Thyroid gland (tissue), 4 donors: ENCODE data around the gene TRRAP. TPM values are rescaled to one million over a fixed set of nuclear protein-coding genes. Genes with fewer than 3 reads are reported as not detected.
"Not testable (repeated sequence)": the region's sequence is repeated elsewhere in the genome, so short reads cannot be mapped to it uniquely, and the experiment has no call there.

Experiments used
- DNase-seq, 2 donors: peaks; one replicate each; pipeline ENCODE4 v3.0.0-alpha.2; 2019
- H3K27ac ChIP-seq, 3 donors: fragments of 200-600 bp; sonication (generic); 1 replicate in 2 of 3; 2 replicates in 1 of 3; pipeline ENCODE4 v1.5.1; 2016 to 2019; ENCODE audit warnings: mild to moderate bottlenecking in 1 of 3, moderate library complexity in 1 of 3
- H3K27me3 ChIP-seq: fragments of 200-600 bp; sonication (generic); one replicate; pipeline ENCODE4 v1.5.1; 2019
- H3K36me3 ChIP-seq, 2 donors: fragments of 200-600 bp; sonication (generic); one replicate each; pipeline ENCODE4 v1.5.1; 2016 to 2019
- H3K4me1 ChIP-seq, 2 donors: fragments of 200-600 bp; sonication (generic); one replicate each; pipeline ENCODE4 v1.5.1; 2017 to 2019
- H3K4me3 ChIP-seq, 3 donors: fragments of 200-600 bp; sonication (generic); replicated peaks in 1 of 3; 1 replicate in 2 of 3; 2 replicates in 1 of 3; pipeline ENCODE4 v1.5.1; 2016; ENCODE audit warnings: mild to moderate bottlenecking in 1 of 3
- H3K9me3 ChIP-seq: fragments of 200-600 bp; sonication (generic); one replicate; pipeline ENCODE4 v1.5.1; 2017
- POLR2A ChIP-seq, 2 donors: fragments of 450-650 bp; IDR thresholded peaks; one replicate each; pipeline ENCODE4 v1.6.1; 2017; ENCODE audit warnings: antibody characterized with exemption in 2 of 2, mild to moderate bottlenecking in 2 of 2, moderate library complexity in 1 of 2
- whole genome bisulfite sequencing, 2 donors: methylation state at CpG; one replicate each; pipeline ENCODE4 v1.1.5; 2017; 5-methylcytosine and 5-hydroxymethylcytosine counted together
- intact Hi-C: fragments of 100-400 bp; cut with DNase I; formaldehyde crosslinking; loops from one replicate; pipeline ENCODE4 v1.15.1; 2023
- total RNA-seq, 4 donors: library from RNA; depleted of rRNA; stranded (reverse); fragments of >200 nt; gene quantifications; one replicate each; pipeline ENCODE4 v1.2.3, GENCODE V29; 2016
- TF ChIP-seq, protein P1 (sequence below), 6 experiments: fragments of 200-600 bp in 3 of 6; fragments of 450-650 bp in 3 of 6; sonication (generic) in 3 of 6; IDR thresholded peaks; one replicate each; pipeline ENCODE4 v1.5.1; 2016 to 2019; ENCODE audit warnings: antibody characterized with exemption in 6 of 6, mild to moderate bottlenecking in 2 of 6, inconsistent platforms in 1 of 6, moderate library complexity in 1 of 6

TRRAP gene
- total RNA-seq, 4 donors from 2014 or later = 43.5 to 72.6 (median 52.2) TPM

GRCh38 chr7:98870121-98870651 lies 8.1 kb upstream of the TRRAP start:
- no peak overlapping the region for H3K27ac ChIP-seq
- H3K4me1 ChIP-seq = peaks cover 0 to 10% of the 10 kb centered on the region in 2 donors
- TF ChIP-seq, protein P1, sequence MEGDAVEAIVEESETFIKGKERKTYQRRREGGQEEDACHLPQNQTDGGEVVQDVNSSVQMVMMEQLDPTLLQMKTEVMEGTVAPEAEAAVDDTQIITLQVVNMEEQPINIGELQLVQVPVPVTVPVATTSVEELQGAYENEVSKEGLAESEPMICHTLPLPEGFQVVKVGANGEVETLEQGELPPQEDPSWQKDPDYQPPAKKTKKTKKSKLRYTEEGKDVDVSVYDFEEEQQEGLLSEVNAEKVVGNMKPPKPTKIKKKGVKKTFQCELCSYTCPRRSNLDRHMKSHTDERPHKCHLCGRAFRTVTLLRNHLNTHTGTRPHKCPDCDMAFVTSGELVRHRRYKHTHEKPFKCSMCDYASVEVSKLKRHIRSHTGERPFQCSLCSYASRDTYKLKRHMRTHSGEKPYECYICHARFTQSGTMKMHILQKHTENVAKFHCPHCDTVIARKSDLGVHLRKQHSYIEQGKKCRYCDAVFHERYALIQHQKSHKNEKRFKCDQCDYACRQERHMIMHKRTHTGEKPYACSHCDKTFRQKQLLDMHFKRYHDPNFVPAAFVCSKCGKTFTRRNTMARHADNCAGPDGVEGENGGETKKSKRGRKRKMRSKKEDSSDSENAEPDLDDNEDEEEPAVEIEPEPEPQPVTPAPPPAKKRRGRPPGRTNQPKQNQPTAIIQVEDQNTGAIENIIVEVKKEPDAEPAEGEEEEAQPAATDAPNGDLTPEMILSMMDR (IDR thresholded peaks at IDR 0.05) = no peak
- TF ChIP-seq POLR2A (IDR thresholded peaks at IDR 0.05) = no peak
- peak; percentile 21 to 26 for DNase-seq
- intact Hi-C loops = no loop called here
- H3K4me3 ChIP-seq = peak overlapping the region in 1 of 3 donors; percentile 9
- H3K27me3 ChIP-seq = no peaks in the 10 kb centered on the region
- no peaks in the 10 kb centered on the region for H3K36me3 ChIP-seq
- no peaks in the 10 kb centered on the region for H3K9me3 ChIP-seq
- 1 to 2% methylated on average over 28 to 33 of the region's 35 CpGs for whole genome bisulfite sequencing, 2 donors

DNA sequence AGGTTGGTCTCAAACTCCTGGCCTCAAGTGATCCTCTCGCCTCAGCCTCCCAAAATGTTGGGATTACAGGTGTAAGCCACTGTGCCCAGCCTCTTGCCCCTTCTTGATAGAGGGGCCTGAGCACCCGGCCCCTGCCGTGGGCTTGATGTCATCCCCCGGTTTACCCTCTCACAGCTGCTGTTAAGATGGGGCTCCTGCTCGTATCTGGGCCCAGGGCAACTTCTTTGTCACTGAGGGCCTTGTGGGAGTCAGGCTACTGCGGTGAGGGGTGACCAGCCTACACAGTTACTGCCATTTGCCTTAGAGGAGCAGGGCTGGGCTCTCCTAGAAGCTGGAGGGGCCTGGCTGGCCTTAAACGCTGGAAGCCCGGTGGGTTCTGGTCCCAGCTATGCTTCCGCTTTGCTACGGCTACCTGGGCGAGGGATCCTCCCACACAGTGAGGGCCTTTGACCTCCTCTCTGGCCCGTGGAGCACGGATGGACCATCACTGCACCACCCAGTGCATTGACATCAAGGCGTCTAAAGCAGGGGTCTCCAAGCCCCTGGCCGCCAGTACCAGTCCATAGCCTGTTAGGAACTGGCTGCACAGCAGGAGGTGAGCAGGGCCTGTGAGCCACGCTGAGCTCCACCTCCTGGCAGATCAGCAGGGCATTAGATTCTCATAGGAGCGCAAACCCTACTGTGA lies 7.4 kb upstream of the TRRAP start:
- Histone ChIP-seq H3K27ac (no peak overlapping the region), H3K36me3 (no peaks in the 10 kb centered on the region), H3K4me1 (peaks cover 0 to 10% of the 10 kb centered on the region in 2 donors), H3K9me3 (no peaks in the 10 kb centered on the region), H3K27me3 (no peaks in the 10 kb centered on the region), H3K4me3 (no peak overlapping the region)
- intact Hi-C loops = no loop called here
- DNase-seq = no peak
- WGBS, 2 donors = 90 to 91% methylated on average over 5 to 11 of the region's 17 CpGs
- TF ChIP-seq, protein P1 (IDR thresholded peaks at IDR 0.05) = no peak
- TF ChIP-seq POLR2A (IDR thresholded peaks at IDR 0.05) = no peak

DNA sequence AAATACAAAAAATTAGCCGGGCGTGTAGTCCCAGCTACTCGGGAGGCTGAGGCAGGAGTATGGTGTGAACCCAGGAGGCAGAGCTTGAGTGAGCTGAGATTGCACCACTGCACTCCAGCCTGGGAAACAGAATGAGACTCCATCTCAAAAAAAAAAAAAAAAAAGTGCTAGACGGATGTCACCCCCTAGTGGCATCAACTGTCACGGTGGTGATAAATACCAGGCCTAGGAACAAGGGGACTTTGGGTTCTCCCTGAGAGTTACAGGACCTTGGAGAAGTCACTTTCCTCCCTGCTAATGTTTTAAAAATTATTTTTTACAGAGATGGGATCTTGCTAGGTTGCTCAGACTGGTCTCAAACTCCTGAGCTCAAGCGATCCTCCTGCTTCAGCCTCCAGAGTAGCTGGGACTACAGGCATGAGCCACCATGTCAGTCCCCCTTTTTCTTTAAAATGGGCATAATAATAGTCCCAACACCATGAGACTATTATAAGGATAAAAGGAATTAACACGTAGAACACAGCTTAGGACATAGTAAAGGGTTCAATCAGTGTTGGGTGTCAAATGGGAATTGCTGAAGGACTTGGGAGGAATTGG lies 5.9 kb upstream of the TRRAP start:
- H3K27ac ChIP-seq = no peak overlapping the region
- no peak overlapping the region for H3K4me3 ChIP-seq
- no peak for TF ChIP-seq POLR2A (IDR thresholded peaks at IDR 0.05)
- TF ChIP-seq, protein P1 (IDR thresholded peaks at IDR 0.05) = no peak
- no peaks in the 10 kb centered on the region for H3K27me3 ChIP-seq
- no peaks in the 10 kb centered on the region for H3K36me3 ChIP-seq
- 62 to 63% methylated on average over 7 of the region's 7 CpGs for WGBS, 2 donors
- H3K9me3 ChIP-seq = no peaks in the 10 kb centered on the region
- peaks cover 0 to 10% of the 10 kb centered on the region in 2 donors for H3K4me1 ChIP-seq
- intact Hi-C loops = no loop called here
- no peak for DNase-seq

GRCh38 chr7:98873610-98874009 lies 4.7 kb upstream of the TRRAP start:
- DNase-seq, H3K27ac ChIP-seq, H3K9me3 ChIP-seq, H3K27me3 ChIP-seq, H3K36me3 ChIP-seq, intact Hi-C loops, H3K4me3 ChIP-seq: not testable (repeated sequence)
- 80 to 84% methylated on average over 11 of the region's 11 CpGs for WGBS, 2 donors
- peaks cover 0 to 15% of the 10 kb centered on the region in 2 donors for H3K4me1 ChIP-seq

DNA sequence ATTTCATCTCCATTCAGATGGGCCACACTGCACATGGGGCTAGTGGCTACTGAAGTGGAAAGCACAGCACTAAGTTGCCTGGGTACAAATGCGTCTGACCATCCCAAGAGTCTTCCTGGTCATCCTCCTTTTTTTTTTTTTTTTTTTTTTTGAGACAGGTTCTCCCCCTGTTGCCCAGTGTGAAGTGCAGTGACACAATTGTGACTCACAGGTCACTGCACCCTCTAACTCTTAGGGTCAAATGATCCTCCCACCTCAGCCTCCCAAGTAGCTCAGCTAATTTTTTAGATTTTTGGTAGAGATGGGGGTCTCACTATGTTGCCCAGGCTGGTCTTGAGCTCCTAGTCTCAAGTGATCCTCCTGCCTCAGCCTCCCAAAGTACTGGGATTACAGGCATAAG lies 3.4 kb upstream of the TRRAP start:
- WGBS, 2 donors = 90 to 93% methylated on average over 1 of the region's 1 CpG
- no peak for DNase-seq

More for the DNA sequence above, 3.4 kb upstream of the TRRAP start:
- intact Hi-C loops = no loop called here
- Histone ChIP-seq H3K9me3 (no peaks in the 10 kb centered on the region), H3K27me3 (no peaks in the 10 kb centered on the region), H3K36me3 (no peaks in the 10 kb centered on the region), H3K4me3 (no peak overlapping the region), H3K4me1 (peaks cover 6 to 15% of the 10 kb centered on the region in 2 donors), H3K27ac (no peak overlapping the region)
- no peak for TF ChIP-seq POLR2A (IDR thresholded peaks at IDR 0.05)
- TF ChIP-seq, protein P1 (IDR thresholded peaks at IDR 0.05) = no peak
